Natural killer cell treated with Interleukin-12 subunit alpha and Interleukin-12 subunit beta and Interleukin-15 and Interleukin-18, amount 100 ng/mL, for 72 hours (primary cell): ENCODE measurements around the gene ZNF236. TPM values are rescaled to one million over a fixed set of nuclear protein-coding genes. Genes with fewer than 3 reads are reported as not detected.
A peak's percentile ranks its signal among the peaks of the same experiment; 100 is the strongest.
"Not testable (repeated sequence)": the region's sequence is repeated elsewhere in the genome, so short reads cannot be mapped to it uniquely, and the experiment has no call there.

Experiments used
- ATAC-seq, 2 donors: fragments of 150-1000 bp; cut with Tn5 transposase in 1 of 2; sonication (Bioruptor Pico), chemical (Tn5 transposase) in 1 of 2; 2 replicates each; pipeline ENCODE4 v1.10.0; 2021
- DNase-seq: peaks from one replicate; pipeline ENCODE4 v3.0.0; 2022; ENCODE audit warnings: low spot score
- H3K27ac Mint-ChIP-seq, 2 donors: 1 replicate in 1 of 2; 2 replicates in 1 of 2; pipeline ENCODE4 v1.8.0; 2022; ENCODE audit warnings: mixed read lengths in 2 of 2, mild to moderate bottlenecking in 1 of 2, moderate library complexity in 1 of 2
- H3K27me3 Mint-ChIP-seq, 2 donors: 1 replicate in 1 of 2; 2 replicates in 1 of 2; pipeline ENCODE4 v1.8.0; 2022; ENCODE audit warnings: mixed read lengths in 2 of 2
- H3K36me3 Mint-ChIP-seq: one replicate; pipeline ENCODE4 v1.8.0; 2022; ENCODE audit warnings: mixed read lengths
- H3K4me1 Mint-ChIP-seq, 2 donors: 1 replicate in 1 of 2; 2 replicates in 1 of 2; pipeline ENCODE4 v1.8.0; 2022; ENCODE audit warnings: low read depth in 2 of 2, mixed read lengths in 2 of 2, mild to moderate bottlenecking in 1 of 2
- H3K4me3 Mint-ChIP-seq: one replicate; pipeline ENCODE4 v1.8.0; 2022; ENCODE audit warnings: mixed read lengths
- H3K9me3 Mint-ChIP-seq: 2 replicates; pipeline ENCODE4 v1.8.0; 2022; ENCODE audit warnings: mixed read lengths
- total RNA-seq, 2 donors: library from RNA; stranded (reverse); gene quantifications; one replicate each; pipeline ENCODE4 v1.2.3, GENCODE V29; 2022

ZNF236 gene
- total RNA-seq, 2 donors from 2014 or later: 18.0 to 37.4 TPM

- Mint-ChIP-seq H3K4me1 (peaks cover 16 to 18% of the 10 kb centered on the region in 2 donors), H3K36me3 (peaks cover 30% of the 10 kb centered on the region), H3K27ac (no peak overlapping the region), H3K9me3 (no peaks in the 10 kb centered on the region), H3K4me3 (no peak overlapping the region), H3K27me3 (no peaks in the 10 kb centered on the region)
- DNase-seq (peak; percentile 54), ATAC-seq (peak in 1 of 2 donors; percentile 32)
These were observed 136.5 kb downstream of the ZNF236 start for GRCh38 chr18:76958692-76959341.

- peaks cover 34% of the 10 kb centered on the region for H3K36me3 Mint-ChIP-seq
- H3K9me3 Mint-ChIP-seq: no peaks in the 10 kb centered on the region
- peaks cover 21 to 22% of the 10 kb centered on the region in 2 donors for H3K4me1 Mint-ChIP-seq
- DNase-seq (no peak), ATAC-seq (no peak)
- no peaks in the 10 kb centered on the region for H3K27me3 Mint-ChIP-seq
- no peak overlapping the region for H3K4me3 Mint-ChIP-seq
- H3K27ac Mint-ChIP-seq: no peak overlapping the region
These were observed 137.2 kb downstream of the ZNF236 start for GRCh38 chr18:76959605-76960004.

- ATAC-seq (no peak), DNase-seq (peak; percentile 54)
- Mint-ChIP-seq H3K36me3 (peaks cover 34% of the 10 kb centered on the region), H3K27ac (no peak overlapping the region), H3K4me1 (peaks cover 27 to 30% of the 10 kb centered on the region in 2 donors), H3K27me3 (no peaks in the 10 kb centered on the region), H3K9me3 (no peaks in the 10 kb centered on the region), H3K4me3 (no peak overlapping the region)
These were observed 138.2 kb downstream of the ZNF236 start for GRCh38 chr18:76960528-76961035.

- Mint-ChIP-seq H3K4me3 (peak overlapping the region; percentile 55), H3K36me3 (peaks cover 34% of the 10 kb centered on the region), H3K4me1 (peaks cover 20 to 30% of the 10 kb centered on the region in 2 donors), H3K27me3 (no peaks in the 10 kb centered on the region), H3K27ac (peak overlapping the region; percentile 14 to 36), H3K9me3 (no peaks in the 10 kb centered on the region)
- ATAC-seq (no peak), DNase-seq (no peak)
These were observed 140.5 kb downstream of the ZNF236 start for GRCh38 chr18:76962851-76963250.

GRCh38 chr18:76963936-76964335 is 141.6 kb downstream of the ZNF236 start:
- ATAC-seq (no peak), DNase-seq (no peak)
- H3K4me1 Mint-ChIP-seq: peaks cover 20 to 30% of the 10 kb centered on the region in 2 donors
- no peaks in the 10 kb centered on the region for H3K9me3 Mint-ChIP-seq
- H3K27me3 Mint-ChIP-seq: no peaks in the 10 kb centered on the region
- peaks cover 34% of the 10 kb centered on the region for H3K36me3 Mint-ChIP-seq
- peak overlapping the region; percentile 55 for H3K4me3 Mint-ChIP-seq
- H3K27ac Mint-ChIP-seq: peak overlapping the region; percentile 14 to 36

GRCh38 chr18:76965555-76966151 is 143.3 kb downstream of the ZNF236 start:
- Mint-ChIP-seq H3K36me3 (peaks cover 26% of the 10 kb centered on the region), H3K4me1 (peaks cover 20 to 30% of the 10 kb centered on the region in 2 donors)
- ATAC-seq, H3K27me3 Mint-ChIP-seq, H3K4me3 Mint-ChIP-seq, H3K9me3 Mint-ChIP-seq, DNase-seq, H3K27ac Mint-ChIP-seq: not testable (repeated sequence)

- peaks cover 22 to 29% of the 10 kb centered on the region in 2 donors for H3K4me1 Mint-ChIP-seq
- not testable (repeated sequence) for DNase-seq, H3K4me3 Mint-ChIP-seq, ATAC-seq, H3K27me3 Mint-ChIP-seq, H3K27ac Mint-ChIP-seq, H3K9me3 Mint-ChIP-seq
- peaks cover 19% of the 10 kb centered on the region for H3K36me3 Mint-ChIP-seq
These were observed 144.9 kb downstream of the ZNF236 start for GRCh38 chr18:76967299-76967698.

GRCh38 chr18:76967721-76968472 is 145.5 kb downstream of the ZNF236 start:
- ATAC-seq (no peak), DNase-seq (no peak)
- Mint-ChIP-seq H3K4me1 (peaks cover 21 to 23% of the 10 kb centered on the region in 2 donors), H3K27me3 (no peaks in the 10 kb centered on the region), H3K36me3 (peaks cover 13% of the 10 kb centered on the region), H3K4me3 (no peak overlapping the region), H3K27ac (no peak overlapping the region), H3K9me3 (no peaks in the 10 kb centered on the region)

- DNase-seq (no peak), ATAC-seq (no peak)
- Mint-ChIP-seq H3K4me1 (peaks cover 0 to 3% of the 10 kb centered on the region in 2 donors), H3K27ac (no peak overlapping the region), H3K9me3 (no peaks in the 10 kb centered on the region), H3K4me3 (no peak overlapping the region), H3K27me3 (no peaks in the 10 kb centered on the region), H3K36me3 (no peaks in the 10 kb centered on the region)
These were observed 148.6 kb downstream of the ZNF236 start for GRCh38 chr18:76970770-76971559.

- Mint-ChIP-seq H3K27ac (no peak overlapping the region), H3K27me3 (no peaks in the 10 kb centered on the region)
- no peak for ATAC-seq
These were observed 149.9 kb downstream of the ZNF236 start for GRCh38 chr18:76972241-76972640.

GRCh38 chr18:76972846-76973519 is 150.6 kb downstream of the ZNF236 start:
- H3K9me3 Mint-ChIP-seq: no peaks in the 10 kb centered on the region
- no peak for DNase-seq
- H3K4me1 Mint-ChIP-seq: peaks cover 0 to 3% of the 10 kb centered on the region in 2 donors
- no peaks in the 10 kb centered on the region for H3K27me3 Mint-ChIP-seq
- no peak overlapping the region for H3K4me3 Mint-ChIP-seq
- H3K27ac Mint-ChIP-seq: no peak overlapping the region
- no peaks in the 10 kb centered on the region for H3K36me3 Mint-ChIP-seq
- no peak for ATAC-seq

More at GRCh38 chr18:76972241-76972640, 149.9 kb downstream of the ZNF236 start:
- DNase-seq: no peak
- Mint-ChIP-seq H3K4me1 (peaks cover 0 to 3% of the 10 kb centered on the region in 2 donors), H3K9me3 (no peaks in the 10 kb centered on the region), H3K36me3 (no peaks in the 10 kb centered on the region), H3K4me3 (no peak overlapping the region)

GRCh38 chr18:76973520-76974266 is 151.3 kb downstream of the ZNF236 start:
- H3K4me3 Mint-ChIP-seq: no peak overlapping the region
- no peak for ATAC-seq
- H3K27ac Mint-ChIP-seq: no peak overlapping the region
- peaks cover 0 to 3% of the 10 kb centered on the region in 2 donors for H3K4me1 Mint-ChIP-seq
- H3K27me3 Mint-ChIP-seq: no peaks in the 10 kb centered on the region
- peaks cover 2% of the 10 kb centered on the region for H3K36me3 Mint-ChIP-seq
- DNase-seq: peak; percentile 42
- no peaks in the 10 kb centered on the region for H3K9me3 Mint-ChIP-seq
